Liver (tissue), 9 donors: ENCODE measurements around the gene NEK10. TPM values are rescaled to one million over a fixed set of nuclear protein-coding genes. Genes with fewer than 3 reads are reported as not detected.

ENCODE experiments used
- DNase-seq: peaks from one replicate; pipeline ENCODE4 v3.0.0-alpha.2; 2017; ENCODE audit warnings: low spot score
- H3K27ac ChIP-seq, 2 donors: one replicate each; pipeline ENCODE4 v1.7.0; 2013; ENCODE audit warnings: inconsistent platforms in 2 of 2, low read length in 2 of 2, control low read depth in 1 of 2, low read depth in 1 of 2, mild to moderate bottlenecking in 1 of 2
- H3K27me3 ChIP-seq, 4 donors: one replicate each; pipeline versions ENCODE4 v1.6.1 to v1.7.0; 2013; ENCODE audit warnings: low read length in 3 of 4, inconsistent platforms in 1 of 4, mild to moderate bottlenecking in 1 of 4, moderate library complexity in 1 of 4; ENCODE audit not compliant: control insufficient read depth in 4 of 4, insufficient read depth in 4 of 4
- H3K36me3 ChIP-seq, 4 donors: one replicate each; pipeline versions ENCODE4 v1.6.1 to v1.7.0; 2013; ENCODE audit warnings: low read length in 3 of 4, mild to moderate bottlenecking in 3 of 4, low read depth in 1 of 4, moderate library complexity in 1 of 4; ENCODE audit not compliant: control insufficient read depth in 4 of 4, insufficient read depth in 3 of 4
- H3K4me1 ChIP-seq, 4 donors: one replicate each; pipeline versions ENCODE4 v1.6.1 to v1.7.0; 2013; ENCODE audit warnings: low read length in 3 of 4, mild to moderate bottlenecking in 3 of 4, moderate library complexity in 1 of 4; ENCODE audit not compliant: control insufficient read depth in 4 of 4, insufficient read depth in 4 of 4
- H3K4me3 ChIP-seq, 3 donors: one replicate each; pipeline versions ENCODE4 v1.6.1 to v1.7.0; 2013; ENCODE audit warnings: low read length in 3 of 3, control low read depth in 1 of 3, low read depth in 1 of 3, mild to moderate bottlenecking in 1 of 3
- H3K9ac ChIP-seq, 2 donors: one replicate each; pipeline ENCODE4 v1.7.0; 2013; ENCODE audit warnings: low read length in 2 of 2, mild to moderate bottlenecking in 2 of 2, moderate library complexity in 2 of 2, control low read depth in 1 of 2, low read depth in 1 of 2
- H3K9me3 ChIP-seq, 4 donors: one replicate each; pipeline versions ENCODE4 v1.6.1 to v1.7.0; 2013; ENCODE audit warnings: low read length in 3 of 4; ENCODE audit not compliant: control insufficient read depth in 4 of 4
- EGR1 ChIP-seq, 2 donors: IDR thresholded peaks; 2 replicates each; pipeline ENCODE4 v1.6.1; 2016 to 2018; ENCODE audit warnings: antibody characterized with exemption in 2 of 2, low read depth in 2 of 2
- FOXA1 ChIP-seq: IDR thresholded peaks from 2 replicates; pipeline ENCODE4 v1.6.1; 2016; ENCODE audit warnings: antibody characterized with exemption
- FOXA2 ChIP-seq: IDR thresholded peaks from 2 replicates; pipeline ENCODE4 v1.6.1; 2016; ENCODE audit warnings: antibody characterized with exemption
- GABPA ChIP-seq, 2 donors: IDR thresholded peaks in 1 of 2; conservative IDR thresholded peaks in 1 of 2; 2 replicates each; pipeline ENCODE4 v1.6.1; 2016; ENCODE audit warnings: antibody characterized with exemption in 2 of 2, mild to moderate bottlenecking in 1 of 2, moderate library complexity in 1 of 2
- HNF4A ChIP-seq, 2 donors: conservative IDR thresholded peaks; 2 replicates each; pipeline ENCODE4 v1.6.1; 2016; ENCODE audit warnings: antibody characterized with exemption in 2 of 2, mild to moderate bottlenecking in 2 of 2
- JUND ChIP-seq, 2 donors: IDR thresholded peaks; 2 replicates each; pipeline ENCODE4 v1.6.1; 2016; ENCODE audit warnings: antibody characterized with exemption in 2 of 2
- NR2F2 ChIP-seq: IDR thresholded peaks from 2 replicates; pipeline ENCODE4 v1.6.1; 2016; ENCODE audit warnings: antibody characterized with exemption
- RAD21 ChIP-seq, 2 donors: IDR thresholded peaks; 2 replicates each; pipeline ENCODE4 v1.6.1; 2016; ENCODE audit warnings: antibody characterized with exemption in 2 of 2, mild to moderate bottlenecking in 2 of 2
- RXRA ChIP-seq, 2 donors: IDR thresholded peaks; 2 replicates each; pipeline ENCODE4 v1.6.1; 2017 to 2018; ENCODE audit warnings: antibody characterized with exemption in 2 of 2, mild to moderate bottlenecking in 1 of 2
- SP1 ChIP-seq: IDR thresholded peaks from 2 replicates; pipeline ENCODE4 v1.6.1; 2018; ENCODE audit warnings: antibody characterized with exemption, mild to moderate bottlenecking
- YY1 ChIP-seq: IDR thresholded peaks from 2 replicates; pipeline ENCODE4 v1.6.1; 2016; ENCODE audit warnings: antibody characterized with exemption, mild to moderate bottlenecking
- WGBS: extraction: QIAGEN DNeasy Blood & Tissue Kit; methylation state at CpG from one replicate; pipeline ENCODE4 v1.1.7; 2013; 5-methylcytosine and 5-hydroxymethylcytosine counted together
- polyA plus RNA-seq, 2 donors: library from polyadenylated mRNA; stranded (reverse) in 1 of 2; unstranded in 1 of 2; fragments of 200-250 nt in 1 of 2; fragments of >200 nt in 1 of 2; fragmentation: Nextera tagmentation in 1 of 2; extraction: Ambion mirVana in 1 of 2; gene quantifications; one replicate each; pipeline versions ENCODE4 v1.2.1 to v1.2.3, GENCODE V29; 2013 to 2015
- total RNA-seq, 2 donors: library from RNA; depleted of rRNA; stranded (reverse); fragments of >200 nt; gene quantifications; one replicate each; pipeline ENCODE4 v1.2.3, GENCODE V29; 2014
- TF ChIP-seq, protein P1 (sequence below): IDR thresholded peaks from 2 replicates; pipeline ENCODE4 v1.6.1; 2016; ENCODE audit warnings: antibody characterized with exemption, mild to moderate bottlenecking
- TF ChIP-seq, protein P2 (sequence below): IDR thresholded peaks from 2 replicates; pipeline ENCODE4 v1.6.1; 2016; ENCODE audit warnings: antibody characterized with exemption
- TF ChIP-seq, protein P3 (sequence below): IDR thresholded peaks from 2 replicates; pipeline ENCODE4 v1.6.1; 2016; ENCODE audit warnings: antibody characterized with exemption
- TF ChIP-seq, protein P4 (sequence below): IDR thresholded peaks from 2 replicates; pipeline ENCODE4 v1.6.1; 2016; ENCODE audit warnings: antibody characterized with exemption
- TF ChIP-seq, protein P5 (sequence below): fragments of 150-350 bp; IDR thresholded peaks from 2 replicates; pipeline ENCODE4 v1.5.1; 2017; ENCODE audit warnings: improper control_type of control experiment, low read depth, low read length; ENCODE audit not compliant: missing input control
- donor health status: healthy.
- donor health status: healthy.
- donor health status: healthy.
- donor health status: healthy.
- donor health status: healthy.

NEK10 gene
- total and polyA plus RNA-seq, 4 donors: 0.23 to 2.1 (median 0.70) TPM; not detected in 1

DNA sequence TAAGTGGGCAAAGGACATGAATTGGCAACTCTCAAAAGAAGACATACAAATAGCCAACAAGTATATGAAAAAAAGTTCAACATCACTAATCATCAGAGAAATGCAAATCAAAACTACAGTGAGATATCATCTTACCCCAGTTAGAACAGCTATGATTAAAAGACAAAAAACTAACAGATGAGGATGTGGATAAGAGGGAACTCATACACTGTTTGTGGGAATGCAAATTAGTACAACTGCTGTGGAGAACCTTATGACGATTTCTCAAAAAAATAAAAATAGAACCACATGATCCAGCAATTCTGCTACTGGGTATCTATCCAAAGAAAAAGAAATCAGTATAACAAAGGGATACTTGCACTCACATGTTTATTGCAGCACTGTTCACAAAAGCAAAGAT is 28.6 kb downstream of the NEK10 start (continued):
- TF ChIP-seq, protein P1, sequence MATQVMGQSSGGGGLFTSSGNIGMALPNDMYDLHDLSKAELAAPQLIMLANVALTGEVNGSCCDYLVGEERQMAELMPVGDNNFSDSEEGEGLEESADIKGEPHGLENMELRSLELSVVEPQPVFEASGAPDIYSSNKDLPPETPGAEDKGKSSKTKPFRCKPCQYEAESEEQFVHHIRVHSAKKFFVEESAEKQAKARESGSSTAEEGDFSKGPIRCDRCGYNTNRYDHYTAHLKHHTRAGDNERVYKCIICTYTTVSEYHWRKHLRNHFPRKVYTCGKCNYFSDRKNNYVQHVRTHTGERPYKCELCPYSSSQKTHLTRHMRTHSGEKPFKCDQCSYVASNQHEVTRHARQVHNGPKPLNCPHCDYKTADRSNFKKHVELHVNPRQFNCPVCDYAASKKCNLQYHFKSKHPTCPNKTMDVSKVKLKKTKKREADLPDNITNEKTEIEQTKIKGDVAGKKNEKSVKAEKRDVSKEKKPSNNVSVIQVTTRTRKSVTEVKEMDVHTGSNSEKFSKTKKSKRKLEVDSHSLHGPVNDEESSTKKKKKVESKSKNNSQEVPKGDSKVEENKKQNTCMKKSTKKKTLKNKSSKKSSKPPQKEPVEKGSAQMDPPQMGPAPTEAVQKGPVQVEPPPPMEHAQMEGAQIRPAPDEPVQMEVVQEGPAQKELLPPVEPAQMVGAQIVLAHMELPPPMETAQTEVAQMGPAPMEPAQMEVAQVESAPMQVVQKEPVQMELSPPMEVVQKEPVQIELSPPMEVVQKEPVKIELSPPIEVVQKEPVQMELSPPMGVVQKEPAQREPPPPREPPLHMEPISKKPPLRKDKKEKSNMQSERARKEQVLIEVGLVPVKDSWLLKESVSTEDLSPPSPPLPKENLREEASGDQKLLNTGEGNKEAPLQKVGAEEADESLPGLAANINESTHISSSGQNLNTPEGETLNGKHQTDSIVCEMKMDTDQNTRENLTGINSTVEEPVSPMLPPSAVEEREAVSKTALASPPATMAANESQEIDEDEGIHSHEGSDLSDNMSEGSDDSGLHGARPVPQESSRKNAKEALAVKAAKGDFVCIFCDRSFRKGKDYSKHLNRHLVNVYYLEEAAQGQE: no peak
- TF ChIP-seq JUND (IDR thresholded peaks at IDR 0.05): no peak
- TF ChIP-seq, protein P2, sequence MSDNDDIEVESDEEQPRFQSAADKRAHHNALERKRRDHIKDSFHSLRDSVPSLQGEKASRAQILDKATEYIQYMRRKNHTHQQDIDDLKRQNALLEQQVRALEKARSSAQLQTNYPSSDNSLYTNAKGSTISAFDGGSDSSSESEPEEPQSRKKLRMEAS: no peak

DNA sequence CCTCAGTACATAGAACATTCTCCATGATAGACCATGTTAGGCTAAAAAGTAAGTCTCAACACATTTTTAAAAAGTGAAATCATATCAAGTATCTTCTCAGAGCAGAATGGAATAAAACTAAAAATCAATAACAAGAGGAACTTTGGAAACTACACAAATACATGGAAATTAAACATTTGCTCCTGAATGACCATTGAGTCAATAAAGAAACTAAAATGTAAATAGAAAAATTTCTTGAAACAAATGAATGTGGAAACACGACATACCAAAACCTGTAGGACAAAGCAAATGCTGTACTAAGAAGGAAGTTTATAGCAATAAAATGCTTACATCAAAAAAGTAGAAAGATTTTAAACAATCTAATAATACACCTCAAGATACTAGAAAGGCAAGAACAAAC is 33.6 kb downstream of the NEK10 start:
- H3K4me1 ChIP-seq: peaks cover 0 to 3% (median 0%) of the 10 kb centered on the region in 4 donors
- TF ChIP-seq JUND (IDR thresholded peaks at IDR 0.05) (no peak), HNF4A (conservative IDR thresholded peaks at IDR 0.05) (peak in 1 of 2 donors; percentile 25), FOXA2 (peak; percentile 30), SP1 (peak; percentile 7)
- TF ChIP-seq, protein P3, sequence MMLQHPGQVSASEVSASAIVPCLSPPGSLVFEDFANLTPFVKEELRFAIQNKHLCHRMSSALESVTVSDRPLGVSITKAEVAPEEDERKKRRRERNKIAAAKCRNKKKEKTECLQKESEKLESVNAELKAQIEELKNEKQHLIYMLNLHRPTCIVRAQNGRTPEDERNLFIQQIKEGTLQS: no peak
- TF ChIP-seq, protein P4, sequence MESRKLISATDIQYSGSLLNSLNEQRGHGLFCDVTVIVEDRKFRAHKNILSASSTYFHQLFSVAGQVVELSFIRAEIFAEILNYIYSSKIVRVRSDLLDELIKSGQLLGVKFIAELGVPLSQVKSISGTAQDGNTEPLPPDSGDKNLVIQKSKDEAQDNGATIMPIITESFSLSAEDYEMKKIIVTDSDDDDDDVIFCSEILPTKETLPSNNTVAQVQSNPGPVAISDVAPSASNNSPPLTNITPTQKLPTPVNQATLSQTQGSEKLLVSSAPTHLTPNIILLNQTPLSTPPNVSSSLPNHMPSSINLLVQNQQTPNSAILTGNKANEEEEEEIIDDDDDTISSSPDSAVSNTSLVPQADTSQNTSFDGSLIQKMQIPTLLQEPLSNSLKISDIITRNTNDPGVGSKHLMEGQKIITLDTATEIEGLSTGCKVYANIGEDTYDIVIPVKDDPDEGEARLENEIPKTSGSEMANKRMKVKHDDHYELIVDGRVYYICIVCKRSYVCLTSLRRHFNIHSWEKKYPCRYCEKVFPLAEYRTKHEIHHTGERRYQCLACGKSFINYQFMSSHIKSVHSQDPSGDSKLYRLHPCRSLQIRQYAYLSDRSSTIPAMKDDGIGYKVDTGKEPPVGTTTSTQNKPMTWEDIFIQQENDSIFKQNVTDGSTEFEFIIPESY: no peak
- H3K27me3 ChIP-seq: no peaks in the 10 kb centered on the region
- H3K27ac ChIP-seq: no peak overlapping the region
- H3K36me3 ChIP-seq: no peaks in the 10 kb centered on the region
- 28% methylated on average over 1 of the region's 1 CpG for WGBS
- DNase-seq: no peak
- H3K9me3 ChIP-seq: no peaks in the 10 kb centered on the region
- H3K9ac ChIP-seq: no peak overlapping the region
- no peak overlapping the region for H3K4me3 ChIP-seq

DNA sequence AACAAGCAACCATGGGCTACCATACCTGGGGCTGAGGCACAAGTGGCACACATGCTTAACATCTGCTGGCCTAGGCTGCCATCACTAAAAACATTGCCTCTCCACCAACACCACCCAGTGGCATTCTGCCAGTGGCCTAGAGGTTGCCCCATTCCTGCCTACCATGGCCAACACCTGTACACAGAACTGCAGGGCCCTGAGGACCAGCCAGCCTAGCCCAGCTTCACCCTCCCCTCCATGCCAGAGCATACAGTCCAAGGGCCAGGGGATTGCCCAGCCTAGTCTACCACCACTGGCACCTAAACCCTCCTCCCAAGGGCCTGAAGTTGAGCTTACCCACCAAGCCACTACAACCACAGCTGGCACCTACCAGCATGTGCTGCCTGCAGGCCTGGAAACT is 35.3 kb downstream of the NEK10 start:
- no peaks in the 10 kb centered on the region for H3K9me3 ChIP-seq
- peaks cover 0 to 3% (median 0%) of the 10 kb centered on the region in 4 donors for H3K4me1 ChIP-seq
- H3K27me3 ChIP-seq: no peaks in the 10 kb centered on the region
- no peak overlapping the region for H3K9ac ChIP-seq
- H3K27ac ChIP-seq: no peak overlapping the region
- H3K4me3 ChIP-seq: no peak overlapping the region
- H3K36me3 ChIP-seq: no peaks in the 10 kb centered on the region
- DNase-seq: no peak
- TF ChIP-seq NR2F2 (no peak), GABPA (IDR thresholded peaks at IDR 0.05 in 1 of 2, conservative IDR thresholded peaks at IDR 0.05 in 1 of 2) (no peak), EGR1 (IDR thresholded peaks at IDR 0.05; ENCODE audit: low read depth in 2 of 2) (no peak), SP1 (no peak), HNF4A (conservative IDR thresholded peaks at IDR 0.05) (no peak), RXRA (IDR thresholded peaks at IDR 0.05) (no peak), YY1 (no peak), JUND (IDR thresholded peaks at IDR 0.05) (no peak), FOXA1 (no peak), FOXA2 (no peak), RAD21 (IDR thresholded peaks at IDR 0.05) (no peak)
- TF ChIP-seq, protein P2: no peak
- TF ChIP-seq, protein P1: no peak
- TF ChIP-seq, protein P5, sequence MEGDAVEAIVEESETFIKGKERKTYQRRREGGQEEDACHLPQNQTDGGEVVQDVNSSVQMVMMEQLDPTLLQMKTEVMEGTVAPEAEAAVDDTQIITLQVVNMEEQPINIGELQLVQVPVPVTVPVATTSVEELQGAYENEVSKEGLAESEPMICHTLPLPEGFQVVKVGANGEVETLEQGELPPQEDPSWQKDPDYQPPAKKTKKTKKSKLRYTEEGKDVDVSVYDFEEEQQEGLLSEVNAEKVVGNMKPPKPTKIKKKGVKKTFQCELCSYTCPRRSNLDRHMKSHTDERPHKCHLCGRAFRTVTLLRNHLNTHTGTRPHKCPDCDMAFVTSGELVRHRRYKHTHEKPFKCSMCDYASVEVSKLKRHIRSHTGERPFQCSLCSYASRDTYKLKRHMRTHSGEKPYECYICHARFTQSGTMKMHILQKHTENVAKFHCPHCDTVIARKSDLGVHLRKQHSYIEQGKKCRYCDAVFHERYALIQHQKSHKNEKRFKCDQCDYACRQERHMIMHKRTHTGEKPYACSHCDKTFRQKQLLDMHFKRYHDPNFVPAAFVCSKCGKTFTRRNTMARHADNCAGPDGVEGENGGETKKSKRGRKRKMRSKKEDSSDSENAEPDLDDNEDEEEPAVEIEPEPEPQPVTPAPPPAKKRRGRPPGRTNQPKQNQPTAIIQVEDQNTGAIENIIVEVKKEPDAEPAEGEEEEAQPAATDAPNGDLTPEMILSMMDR: no peak
- TF ChIP-seq, protein P3: no peak
